Kidney epithelial cell (primary cell): ENCODE data around the gene EFNA1. TPM values are rescaled to one million over a fixed set of nuclear protein-coding genes. Genes with fewer than 3 reads are reported as not detected.
A peak's percentile ranks its signal among the peaks of the same experiment; 100 is the strongest.

Experiments
- DNase-seq: peaks from one replicate; pipeline ENCODE4 v3.0.0-alpha.2; 2010; ENCODE audit warnings: low read depth
- H3K27me3 ChIP-seq: 2 replicates; pipeline ENCODE4 v1.6.0; 2011; ENCODE audit warnings: low read length; ENCODE audit not compliant: control insufficient read depth, insufficient read depth
- H3K36me3 ChIP-seq: 2 replicates; pipeline ENCODE4 v1.5.1; 2011; ENCODE audit warnings: low read length; ENCODE audit not compliant: control insufficient read depth, insufficient read depth
- H3K4me3 ChIP-seq: 2 replicates; pipeline ENCODE4 v1.5.1; 2011; ENCODE audit warnings: low read depth, mild to moderate bottlenecking, control low read depth, low read length
- CTCF ChIP-seq: IDR thresholded peaks from 2 replicates; pipeline ENCODE4 v1.5.1; 2011; ENCODE audit warnings: mild to moderate bottlenecking, moderate library complexity, low read length, control low read depth, inconsistent platforms; ENCODE audit not compliant: insufficient read depth, poor library complexity, severe bottlenecking
- total RNA-seq: library from RNA; depleted of rRNA; stranded (reverse); fragments of >200 nt; gene quantifications from 2 replicates; pipeline ENCODE4 v1.2.3, GENCODE V29; 2015

Gene EFNA1
- total RNA-seq, 1 donor from 2014 or later: 126 TPM

GRCh38 chr1:155092641-155093040 lies 35.0 kb upstream of the EFNA1 start:
- Histone ChIP-seq H3K36me3 (no peaks in the 10 kb centered on the region), H3K4me3 (no peak overlapping the region), H3K27me3 (peaks cover 7% of the 10 kb centered on the region)
- DNase-seq: no peak
- no peak for TF ChIP-seq CTCF

GRCh38 chr1:155093911-155094621 lies 33.6 kb upstream of the EFNA1 start:
- Histone ChIP-seq H3K4me3 (no peak overlapping the region), H3K36me3 (no peaks in the 10 kb centered on the region), H3K27me3 (peaks cover 7% of the 10 kb centered on the region)
- no peak for DNase-seq
- peak; percentile 53 for TF ChIP-seq CTCF

- Histone ChIP-seq H3K27me3 (peaks cover 7% of the 10 kb centered on the region), H3K4me3 (no peak overlapping the region), H3K36me3 (no peaks in the 10 kb centered on the region)
- TF ChIP-seq CTCF: no peak
- DNase-seq: no peak
Measured at GRCh38 chr1:155094622-155094948, 33.1 kb upstream of the EFNA1 start.

- no peak for DNase-seq
- Histone ChIP-seq H3K4me3 (no peak overlapping the region), H3K27me3 (peaks cover 5% of the 10 kb centered on the region), H3K36me3 (no peaks in the 10 kb centered on the region)
- no peak for TF ChIP-seq CTCF
Measured at GRCh38 chr1:155099331-155099730, 28.3 kb upstream of the EFNA1 start.

GRCh38 chr1:155103325-155103724 lies 24.4 kb upstream of the EFNA1 start:
- Histone ChIP-seq H3K36me3 (no peaks in the 10 kb centered on the region), H3K27me3 (peaks cover 3% of the 10 kb centered on the region), H3K4me3 (no peak overlapping the region)
- TF ChIP-seq CTCF: no peak
- no peak for DNase-seq

- no peak for TF ChIP-seq CTCF
- Histone ChIP-seq H3K27me3 (peaks cover 3% of the 10 kb centered on the region), H3K36me3 (no peaks in the 10 kb centered on the region), H3K4me3 (no peak overlapping the region)
- no peak for DNase-seq
Measured at GRCh38 chr1:155104605-155105534, 22.8 kb upstream of the EFNA1 start.
